WI38 (cell line): ENCODE results near the gene LRP1B.

Source experiments
- H3K4me3 ChIP-seq: 2 replicates; pipeline ENCODE4 v1.5.1; 2011; ENCODE audit warnings: low read depth, mild to moderate bottlenecking, control low read depth, low read length
- CTCF ChIP-seq: IDR thresholded peaks from 2 replicates; pipeline ENCODE4 v1.5.1; 2012; ENCODE audit warnings: low read depth, mild to moderate bottlenecking, control low read depth, low read length

Gene LRP1B

GRCh38 chr2:142112757-142113221, 18.0 kb downstream of the LRP1B start:
- no peak overlapping the region for H3K4me3 ChIP-seq
- no peak for TF ChIP-seq CTCF

GRCh38 chr2:142104134-142104758, 26.6 kb downstream of the LRP1B start:
- no peak for TF ChIP-seq CTCF
- no peak overlapping the region for H3K4me3 ChIP-seq

GRCh38 chr2:142100970-142101369, 29.8 kb downstream of the LRP1B start:
- no peak for TF ChIP-seq CTCF

GRCh38 chr2:142100139-142100873, 30.5 kb downstream of the LRP1B start:
- no peak for TF ChIP-seq CTCF
- no peak overlapping the region for H3K4me3 ChIP-seq

More at GRCh38 chr2:142100970-142101369, 29.8 kb downstream of the LRP1B start:
- H3K4me3 ChIP-seq, result no peak overlapping the region

- no peak overlapping the region for H3K4me3 ChIP-seq
- no peak for TF ChIP-seq CTCF
These were observed 33.1 kb downstream of the LRP1B start for GRCh38 chr2:142097711-142098110.

GRCh38 chr2:142095647-142096046, 35.2 kb downstream of the LRP1B start:
- H3K4me3 ChIP-seq, result no peak overlapping the region
- no peak for TF ChIP-seq CTCF

GRCh38 chr2:142094233-142094632, 36.6 kb downstream of the LRP1B start:
- no peak overlapping the region for H3K4me3 ChIP-seq
- TF ChIP-seq CTCF, result no peak
